Uterus (tissue), 2 donors: ENCODE data around the gene CAPG.

ENCODE experiments used
- POLR2A ChIP-seq, 2 donors: fragments of 450-650 bp; IDR thresholded peaks; one replicate each; pipeline ENCODE4 v1.6.1; 2016; ENCODE audit warnings: antibody characterized with exemption in 2 of 2, mild to moderate bottlenecking in 1 of 2, moderate library complexity in 1 of 2
- TF ChIP-seq, protein P1 (sequence below), 4 experiments: fragments of 200-600 bp in 2 of 4; fragments of 450-650 bp in 2 of 4; sonication (generic) in 2 of 4; IDR thresholded peaks; one replicate each; pipeline ENCODE4 v1.5.1; 2016 to 2019; ENCODE audit warnings: antibody characterized with exemption in 4 of 4, mild to moderate bottlenecking in 2 of 4, moderate library complexity in 1 of 4

DNA sequence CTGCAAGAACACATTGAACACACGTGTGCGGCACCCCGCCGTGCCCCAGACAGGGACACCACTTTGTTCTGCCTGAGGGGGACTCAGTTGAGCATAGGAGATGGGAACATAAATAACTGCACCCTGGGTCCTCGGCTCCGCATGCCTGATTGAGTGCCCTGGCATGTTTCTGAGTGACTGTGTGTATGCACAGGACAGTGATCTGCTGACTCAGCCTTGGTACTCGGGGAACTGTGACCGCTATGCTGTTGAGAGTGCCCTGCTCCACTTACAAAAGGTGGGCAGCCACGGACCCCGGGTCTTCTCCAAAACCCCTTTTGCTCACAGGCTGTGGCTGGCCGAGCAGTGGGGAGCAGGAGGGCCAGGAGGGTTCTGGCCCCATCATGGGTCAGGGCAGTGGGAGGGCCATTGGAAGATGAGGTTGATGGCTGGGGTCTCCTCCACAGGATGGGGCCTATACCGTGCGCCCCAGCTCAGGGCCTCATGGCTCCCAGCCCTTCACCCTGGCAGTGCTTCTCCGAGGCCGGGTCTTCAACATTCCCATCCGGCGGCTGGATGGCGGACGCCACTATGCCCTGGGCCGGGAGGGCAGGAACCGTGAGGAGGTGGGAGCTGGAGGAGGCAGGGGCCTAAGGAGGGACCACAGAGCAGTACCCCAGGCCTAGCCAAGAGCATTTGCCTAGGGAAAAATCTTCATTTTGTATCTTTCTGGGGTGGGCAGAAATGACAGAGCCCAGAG is 25.2 kb upstream of the CAPG start:
- TF ChIP-seq, protein P1, sequence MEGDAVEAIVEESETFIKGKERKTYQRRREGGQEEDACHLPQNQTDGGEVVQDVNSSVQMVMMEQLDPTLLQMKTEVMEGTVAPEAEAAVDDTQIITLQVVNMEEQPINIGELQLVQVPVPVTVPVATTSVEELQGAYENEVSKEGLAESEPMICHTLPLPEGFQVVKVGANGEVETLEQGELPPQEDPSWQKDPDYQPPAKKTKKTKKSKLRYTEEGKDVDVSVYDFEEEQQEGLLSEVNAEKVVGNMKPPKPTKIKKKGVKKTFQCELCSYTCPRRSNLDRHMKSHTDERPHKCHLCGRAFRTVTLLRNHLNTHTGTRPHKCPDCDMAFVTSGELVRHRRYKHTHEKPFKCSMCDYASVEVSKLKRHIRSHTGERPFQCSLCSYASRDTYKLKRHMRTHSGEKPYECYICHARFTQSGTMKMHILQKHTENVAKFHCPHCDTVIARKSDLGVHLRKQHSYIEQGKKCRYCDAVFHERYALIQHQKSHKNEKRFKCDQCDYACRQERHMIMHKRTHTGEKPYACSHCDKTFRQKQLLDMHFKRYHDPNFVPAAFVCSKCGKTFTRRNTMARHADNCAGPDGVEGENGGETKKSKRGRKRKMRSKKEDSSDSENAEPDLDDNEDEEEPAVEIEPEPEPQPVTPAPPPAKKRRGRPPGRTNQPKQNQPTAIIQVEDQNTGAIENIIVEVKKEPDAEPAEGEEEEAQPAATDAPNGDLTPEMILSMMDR (IDR thresholded peaks at IDR 0.05) = no peak
- TF ChIP-seq POLR2A (IDR thresholded peaks at IDR 0.05) = no peak
